ENCODE measurements around the gene PROX1. TPM values are rescaled to one million over a fixed set of nuclear protein-coding genes. Genes with fewer than 3 reads are reported as not detected.

The PROX1 gene
- total and polyA plus RNA-seq, 7 donors, result 0.40 to 20.6 (median 8.3) TPM

GRCh38 chr1:214051786-214052185 lies 64.0 kb downstream of the PROX1 start:
- H3K36me3 ChIP-seq (ENCODE audit: insufficient read depth in 1 of 2, low read depth in 1 of 2), result no peaks in the 10 kb centered on the region
- no peak for DNase-seq
- 78 to 83% (median 80%) methylated on average over 4 of the region's 4 CpGs for WGBS, 3 donors
- no peak overlapping the region for H3K4me3 ChIP-seq
- TF ChIP-seq CTCF (IDR thresholded peaks at IDR 0.05), result no peak
- H3K27ac ChIP-seq, result no peak overlapping the region
- ATAC-seq, result no peak
- H3K9me3 ChIP-seq, result no peaks in the 10 kb centered on the region
- no peaks in the 10 kb centered on the region for H3K4me1 ChIP-seq
- H3K27me3 ChIP-seq (ENCODE audit: insufficient read depth in 3 of 3, low read length in 2 of 3), result no peaks in the 10 kb centered on the region
- intact Hi-C loops (cut with DNase I), result no loop called here

GRCh38 chr1:214058076-214058475 lies 70.3 kb downstream of the PROX1 start:
- Histone ChIP-seq H3K9me3 (no peaks in the 10 kb centered on the region), H3K4me1 (no peaks in the 10 kb centered on the region), H3K27me3 (ENCODE audit: insufficient read depth in 3 of 3, low read length in 2 of 3) (no peaks in the 10 kb centered on the region), H3K36me3 (ENCODE audit: insufficient read depth in 1 of 2, low read depth in 1 of 2) (no peaks in the 10 kb centered on the region), H3K4me3 (no peak overlapping the region), H3K27ac (no peak overlapping the region)
- DNase-seq (no peak), ATAC-seq (no peak)
- WGBS, 3 donors, result 48 to 64% (median 50%) methylated on average over 5 of the region's 5 CpGs
- intact Hi-C loops (cut with DNase I), result no loop called here
- no peak for TF ChIP-seq CTCF (IDR thresholded peaks at IDR 0.05)

GRCh38 chr1:214066190-214066589 lies 78.4 kb downstream of the PROX1 start:
- DNase-seq, result no peak
- Histone ChIP-seq H3K4me3 (no peak overlapping the region), H3K27me3 (ENCODE audit: insufficient read depth in 3 of 3, low read length in 2 of 3) (no peaks in the 10 kb centered on the region), H3K4me1 (no peaks in the 10 kb centered on the region), H3K27ac (no peak overlapping the region), H3K9me3 (no peaks in the 10 kb centered on the region), H3K36me3 (ENCODE audit: insufficient read depth in 1 of 2, low read depth in 1 of 2) (no peaks in the 10 kb centered on the region)
- no peak for TF ChIP-seq CTCF (IDR thresholded peaks at IDR 0.05)
- intact Hi-C loops (cut with DNase I), result no loop called here
- ATAC-seq, result no peak
- 77 to 81% (median 78%) methylated on average over 6 of the region's 6 CpGs for WGBS, 3 donors

- Histone ChIP-seq H3K36me3 (ENCODE audit: insufficient read depth in 1 of 2, low read depth in 1 of 2) (no peaks in the 10 kb centered on the region), H3K27ac (no peak overlapping the region), H3K27me3 (ENCODE audit: insufficient read depth in 3 of 3, low read length in 2 of 3) (no peaks in the 10 kb centered on the region), H3K4me3 (no peak overlapping the region), H3K9me3 (no peaks in the 10 kb centered on the region), H3K4me1 (no peaks in the 10 kb centered on the region)
- no peak for ATAC-seq
- intact Hi-C loops (cut with DNase I), result no loop called here
- WGBS, 3 donors, result 77 to 83% (median 82%) methylated on average over 3 of the region's 3 CpGs
- TF ChIP-seq CTCF (IDR thresholded peaks at IDR 0.05), result no peak
- no peak for DNase-seq
These were observed 79.2 kb downstream of the PROX1 start for GRCh38 chr1:214066936-214067335.

GRCh38 chr1:214067397-214067796 lies 79.6 kb downstream of the PROX1 start:
- no peak overlapping the region for H3K27ac ChIP-seq
- H3K9me3 ChIP-seq, result no peaks in the 10 kb centered on the region
- no peak overlapping the region for H3K4me3 ChIP-seq
- no peak for TF ChIP-seq CTCF (IDR thresholded peaks at IDR 0.05)
- intact Hi-C loops (cut with DNase I), result no loop called here
- no peaks in the 10 kb centered on the region for H3K4me1 ChIP-seq
- ATAC-seq (no peak), DNase-seq (no peak)
- H3K36me3 ChIP-seq (ENCODE audit: insufficient read depth in 1 of 2, low read depth in 1 of 2), result no peaks in the 10 kb centered on the region
- H3K27me3 ChIP-seq (ENCODE audit: insufficient read depth in 3 of 3, low read length in 2 of 3), result no peaks in the 10 kb centered on the region
- 87 to 89% (median 88%) methylated on average over 7 of the region's 7 CpGs for WGBS, 3 donors

Data from psoas muscle (tissue), 8 donors.